ENCODE measurements around the gene PIGQ.

PIGQ gene

GRCh38 chr16:555528-556473 lies 14.0 kb upstream of the PIGQ start:
- no peak for TF ChIP-seq CTCF (IDR thresholded peaks at IDR 0.05; ENCODE audit: borderline replicate concordance, control extremely low read depth, extremely low read depth, insufficient read depth, missing control alignments)
- DNase-seq (ENCODE audit: low spot score) = no peak
- in situ Hi-C loops (cut with MboI; ENCODE audit: low sequenced_read_pairs, unreplicated experiment) = no loop called here

- peak; percentile 44 for DNase-seq (ENCODE audit: low spot score)
- TF ChIP-seq CTCF (IDR thresholded peaks at IDR 0.05; ENCODE audit: borderline replicate concordance, control extremely low read depth, extremely low read depth, insufficient read depth, missing control alignments) = no peak
- in situ Hi-C loops (cut with MboI; ENCODE audit: low sequenced_read_pairs, unreplicated experiment) = no loop called here
These were observed 13.1 kb upstream of the PIGQ start for GRCh38 chr16:556474-557173.

- DNase-seq (ENCODE audit: low spot score) = peak; percentile 45
- in situ Hi-C loops (cut with MboI; ENCODE audit: low sequenced_read_pairs, unreplicated experiment) = no loop called here
- no peak for TF ChIP-seq CTCF (IDR thresholded peaks at IDR 0.05; ENCODE audit: borderline replicate concordance, control extremely low read depth, extremely low read depth, insufficient read depth, missing control alignments)
These were observed 12.1 kb upstream of the PIGQ start for GRCh38 chr16:557463-558297.

GRCh38 chr16:558298-559020 lies 11.3 kb upstream of the PIGQ start:
- peak; percentile 52 for DNase-seq (ENCODE audit: low spot score)
- no peak for TF ChIP-seq CTCF (IDR thresholded peaks at IDR 0.05; ENCODE audit: borderline replicate concordance, control extremely low read depth, extremely low read depth, insufficient read depth, missing control alignments)
- in situ Hi-C loops (cut with MboI; ENCODE audit: low sequenced_read_pairs, unreplicated experiment) = no loop called here

- DNase-seq (ENCODE audit: low spot score) = no peak
These were observed 10.8 kb upstream of the PIGQ start for GRCh38 chr16:559021-559380.

More at GRCh38 chr16:559021-559380, 10.8 kb upstream of the PIGQ start:
- TF ChIP-seq CTCF (IDR thresholded peaks at IDR 0.05; ENCODE audit: borderline replicate concordance, control extremely low read depth, extremely low read depth, insufficient read depth, missing control alignments) = no peak
- in situ Hi-C loops (cut with MboI; ENCODE audit: low sequenced_read_pairs, unreplicated experiment) = no loop called here
